GM12878 (cell line): Measurements from ENCODE around the gene MPZL3. TPM values are rescaled to one million over a fixed set of nuclear protein-coding genes. Genes with fewer than 3 reads are reported as not detected.
A peak's percentile ranks its signal among the peaks of the same experiment; 100 is the strongest.

Source experiments
- BRCA1 ChIP-seq: IDR thresholded peaks from 2 replicates; pipeline ENCODE4 v1.6.1; 2011; ENCODE audit warnings: low read depth, low read length, improper control_type of control experiment
- IKZF2 ChIP-seq, 2 experiments: fragments of 450-650 bp; IDR thresholded peaks; 2 replicates each; pipeline ENCODE4 v1.6.1; 2017; ENCODE audit warnings: mild to moderate bottlenecking in 2 of 2, moderate library complexity in 2 of 2
- NFYA ChIP-seq: IDR thresholded peaks from 2 replicates; pipeline ENCODE4 v1.6.1; 2011; ENCODE audit warnings: low read depth, mild to moderate bottlenecking, low read length, improper control_type of control experiment, borderline replicate concordance
- NRF1 ChIP-seq: conservative IDR thresholded peaks from 2 replicates; pipeline ENCODE4 v1.6.1; 2011; ENCODE audit warnings: mild to moderate bottlenecking, low read depth, low read length, improper control_type of control experiment
- POU2F2 ChIP-seq: IDR thresholded peaks from 3 replicates; pipeline ENCODE4 v1.6.1; 2011; ENCODE audit warnings: low read depth, mild to moderate bottlenecking, low read length, borderline replicate concordance
- ZNF592 ChIP-seq: fragments of 450-650 bp; IDR thresholded peaks from 2 replicates; pipeline ENCODE4 v1.6.1; 2017; ENCODE audit warnings: mild to moderate bottlenecking, moderate library complexity
- polyA plus RNA-seq, 11 experiments: library from polyadenylated mRNA; depleted of rRNA in 4 of 11; unstranded in 6 of 11; stranded (reverse) in 5 of 11; fragments of >200 nt; fragmentation: Nextera tagmentation in 4 of 11; fragmentation: Illumina TruSeq in 1 of 11; extraction: Ambion mirVana in 4 of 11; extraction: Trizol in 1 of 11; gene quantifications; 1 replicate in 1 of 11; 2 replicates in 10 of 11; pipeline versions ENCODE4 v1.2.1 to v1.2.3, GENCODE V29; 2011 to 2016; ENCODE audit warnings: inconsistent platforms in 2 of 11, missing spikeins in 2 of 11, low read depth in 1 of 11
- total RNA-seq, 4 experiments: library from RNA; depleted of rRNA in 3 of 4; stranded (reverse); fragments of >200 nt in 3 of 4; fragmentation: Illumina TruSeq in 1 of 4; extraction: Trizol in 1 of 4; gene quantifications; 2 replicates each; pipeline versions ENCODE4 v1.2.1 to v1.2.3, GENCODE V29; 2013 to 2021

Gene MPZL3
- total and polyA plus RNA-seq, 10 of the 15 experiments (the other 5 are each of a cell fraction or from before 2014, with no cell fraction given) = 2.1 to 7.5 (median 6.2) TPM

GRCh38 chr11:118251858-118252652 lies at the start of gene MPZL3 (continued):
- TF ChIP-seq POU2F2 = no peak
- TF ChIP-seq ZNF592 = no peak
- TF ChIP-seq NRF1 = no peak
- TF ChIP-seq IKZF2 (IDR thresholded peaks at IDR 0.05) = peak; percentile 49 to 65
- no peak for TF ChIP-seq NFYA
- no peak for TF ChIP-seq BRCA1
- TF ChIP-seq, all 136 proteins: peak for 59
